Measurements from ENCODE around the gene FAM83C.

FAM83C gene

GRCh38 chr20:35298264-35298663 lies 6.0 kb upstream of the FAM83C start:
- DNase-seq (ENCODE audit: low spot score) = no peak

- no peak for DNase-seq (ENCODE audit: low spot score)
Observed at GRCh38 chr20:35297740-35298139, 5.5 kb upstream of the FAM83C start.

- no peak for DNase-seq (ENCODE audit: low spot score)
Observed at GRCh38 chr20:35297155-35297554, 4.9 kb upstream of the FAM83C start.

GRCh38 chr20:35296101-35296554 lies 3.9 kb upstream of the FAM83C start:
- DNase-seq (ENCODE audit: low spot score) = no peak

- no peak for DNase-seq (ENCODE audit: low spot score)
Observed at GRCh38 chr20:35295674-35296073, 3.4 kb upstream of the FAM83C start.

- DNase-seq (ENCODE audit: low spot score) = no peak
Observed at GRCh38 chr20:35295058-35295457, 2.8 kb upstream of the FAM83C start.

- no peak for DNase-seq (ENCODE audit: low spot score)
Observed at GRCh38 chr20:35294293-35294685, 2.1 kb upstream of the FAM83C start.

- DNase-seq (ENCODE audit: low spot score) = no peak
Observed at GRCh38 chr20:35293303-35294292, 1.4 kb upstream of the FAM83C start.

- DNase-seq (ENCODE audit: low spot score) = no peak
Observed at GRCh38 chr20:35292504-35293285, 470 bp upstream of the FAM83C start.

GRCh38 chr20:35290887-35291417 lies 1.3 kb downstream of the FAM83C start:
- no peak for DNase-seq (ENCODE audit: low spot score)

GRCh38 chr20:35290186-35290886 lies 1.9 kb downstream of the FAM83C start:
- no peak for DNase-seq (ENCODE audit: low spot score)

GRCh38 chr20:35288325-35289060 lies 3.7 kb downstream of the FAM83C start:
- DNase-seq (ENCODE audit: low spot score) = no peak

GRCh38 chr20:35287509-35288324 lies 4.5 kb downstream of the FAM83C start:
- no peak for DNase-seq (ENCODE audit: low spot score)

GRCh38 chr20:35286899-35287508 lies 5.2 kb downstream of the FAM83C start:
- DNase-seq (ENCODE audit: low spot score) = no peak

GRCh38 chr20:35286077-35286898 lies 5.9 kb downstream of the FAM83C start:
- no peak for DNase-seq (ENCODE audit: low spot score)

- no peak for DNase-seq (ENCODE audit: low spot score)
Observed at GRCh38 chr20:35285806-35286076, 6.5 kb downstream of the FAM83C start.

GRCh38 chr20:35284992-35285805 lies 7.0 kb downstream of the FAM83C start:
- no peak for DNase-seq (ENCODE audit: low spot score)

GRCh38 chr20:35284267-35284991 lies 7.8 kb downstream of the FAM83C start, which contains the start of gene EIF6:
Gene EIF6, minus strand, starts transcription at chr20:35284772. Its CDS starts 285 bp downstream, at chr20:35284487.
- DNase-seq (ENCODE audit: low spot score) = peak; percentile 96
